H1 (cell line): ENCODE results near the gene SEH1L.

Experiments
- ASH2L ChIP-seq: fragments of 200-600, 300-600 bp; sonication (generic); IDR thresholded peaks from one replicate; pipeline ENCODE4 v1.7.1; 2017; ENCODE audit warnings: low read length
- EP300 ChIP-seq, 2 experiments: IDR thresholded peaks; 1 replicate in 1 of 2; 2 replicates in 1 of 2; pipeline ENCODE4 v1.6.1; 2011 to 2012; ENCODE audit warnings: low read depth in 2 of 2, low read length in 2 of 2, mild to moderate bottlenecking in 2 of 2, borderline replicate concordance in 1 of 2, inconsistent platforms in 1 of 2, moderate library complexity in 1 of 2
- POLR2AphosphoS5 ChIP-seq: IDR thresholded peaks from 2 replicates; pipeline ENCODE4 v1.6.1; 2011; ENCODE audit warnings: low read depth, low read length
- SIN3A ChIP-seq, 2 experiments: IDR thresholded peaks in 1 of 2; conservative IDR thresholded peaks in 1 of 2; 2 replicates each; pipeline ENCODE4 v1.6.1; 2011 to 2012; ENCODE audit warnings: low read length in 2 of 2, improper control_type of control experiment in 1 of 2, low read depth in 1 of 2, mild to moderate bottlenecking in 1 of 2
- SUZ12 ChIP-seq: fragments of 200-600 bp; sonication (generic); IDR thresholded peaks from 2 replicates; pipeline ENCODE4 v1.6.1; 2012; ENCODE audit warnings: mild to moderate bottlenecking, inconsistent platforms, low read length, moderate library complexity, mixed read lengths
- TCF12 ChIP-seq: IDR thresholded peaks from 2 replicates; pipeline ENCODE4 v1.6.1; 2011; ENCODE audit warnings: low read depth, mild to moderate bottlenecking, low read length
- ZNF274 ChIP-seq: IDR thresholded peaks from 2 replicates; pipeline ENCODE4 v1.7.0; 2012; ENCODE audit warnings: low read length, borderline replicate concordance; ENCODE audit errors: extremely low read depth
- TF ChIP-seq, protein P1 (sequence below), 3 experiments: IDR thresholded peaks; 1 replicate in 2 of 3; 2 replicates in 1 of 3; pipeline versions ENCODE4 v1.5.1 to v1.6.1; 2011; ENCODE audit warnings: low read length in 3 of 3, mild to moderate bottlenecking in 3 of 3, inconsistent platforms in 2 of 3, low read depth in 1 of 3, moderate library complexity in 1 of 3; ENCODE audit not compliant: insufficient read depth in 1 of 3; ENCODE audit errors: control extremely low read depth in 1 of 3
- TF ChIP-seq, protein P2 (sequence below): IDR thresholded peaks from 2 replicates; pipeline ENCODE4 v1.6.1; 2012; ENCODE audit warnings: inconsistent platforms

DNA sequence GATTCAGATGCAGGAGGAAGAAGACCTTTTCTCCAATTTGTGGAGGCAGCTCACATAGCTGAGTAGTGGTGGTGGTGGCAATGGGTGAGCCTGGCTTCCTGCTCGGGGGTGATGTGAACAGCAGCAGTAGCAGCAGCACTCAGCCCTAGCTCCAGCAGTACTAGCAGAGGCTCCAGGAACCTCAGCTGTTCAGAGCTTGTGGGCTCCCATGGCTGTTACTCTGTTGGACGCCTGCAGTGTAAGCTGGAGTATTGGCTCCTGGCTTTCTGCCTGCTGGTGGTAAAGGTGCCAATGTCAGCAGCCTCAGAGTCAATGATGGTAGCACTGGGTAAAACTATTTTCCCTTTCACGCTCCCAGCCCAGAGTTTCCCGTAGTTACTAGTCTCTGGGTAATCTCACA lies 3.1 kb upstream of the SEH1L start:
- TF ChIP-seq SIN3A (conservative IDR thresholded peaks at IDR 0.05 in 1 of 2, IDR thresholded peaks at IDR 0.05 in 1 of 2; ENCODE audit: low read depth in 1 of 2, low read length in 2 of 2) = no peak
- no peak for TF ChIP-seq ASH2L
- TF ChIP-seq, protein P1, sequence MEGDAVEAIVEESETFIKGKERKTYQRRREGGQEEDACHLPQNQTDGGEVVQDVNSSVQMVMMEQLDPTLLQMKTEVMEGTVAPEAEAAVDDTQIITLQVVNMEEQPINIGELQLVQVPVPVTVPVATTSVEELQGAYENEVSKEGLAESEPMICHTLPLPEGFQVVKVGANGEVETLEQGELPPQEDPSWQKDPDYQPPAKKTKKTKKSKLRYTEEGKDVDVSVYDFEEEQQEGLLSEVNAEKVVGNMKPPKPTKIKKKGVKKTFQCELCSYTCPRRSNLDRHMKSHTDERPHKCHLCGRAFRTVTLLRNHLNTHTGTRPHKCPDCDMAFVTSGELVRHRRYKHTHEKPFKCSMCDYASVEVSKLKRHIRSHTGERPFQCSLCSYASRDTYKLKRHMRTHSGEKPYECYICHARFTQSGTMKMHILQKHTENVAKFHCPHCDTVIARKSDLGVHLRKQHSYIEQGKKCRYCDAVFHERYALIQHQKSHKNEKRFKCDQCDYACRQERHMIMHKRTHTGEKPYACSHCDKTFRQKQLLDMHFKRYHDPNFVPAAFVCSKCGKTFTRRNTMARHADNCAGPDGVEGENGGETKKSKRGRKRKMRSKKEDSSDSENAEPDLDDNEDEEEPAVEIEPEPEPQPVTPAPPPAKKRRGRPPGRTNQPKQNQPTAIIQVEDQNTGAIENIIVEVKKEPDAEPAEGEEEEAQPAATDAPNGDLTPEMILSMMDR (IDR thresholded peaks at IDR 0.05; ENCODE audit: control extremely low read depth in 1 of 3, insufficient read depth in 1 of 3, low read depth in 1 of 3, low read length in 3 of 3) = no peak
- TF ChIP-seq ZNF274 = no peak
- no peak for TF ChIP-seq SUZ12
- no peak for TF ChIP-seq TCF12
- TF ChIP-seq, protein P2, sequence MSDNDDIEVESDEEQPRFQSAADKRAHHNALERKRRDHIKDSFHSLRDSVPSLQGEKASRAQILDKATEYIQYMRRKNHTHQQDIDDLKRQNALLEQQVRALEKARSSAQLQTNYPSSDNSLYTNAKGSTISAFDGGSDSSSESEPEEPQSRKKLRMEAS = no peak
- no peak for TF ChIP-seq POLR2AphosphoS5
- TF ChIP-seq EP300 (IDR thresholded peaks at IDR 0.05; ENCODE audit: borderline replicate concordance in 1 of 2, low read depth in 2 of 2, low read length in 2 of 2) = no peak
